ENCODE results near the gene ASB2.

ASB2 gene

DNA sequence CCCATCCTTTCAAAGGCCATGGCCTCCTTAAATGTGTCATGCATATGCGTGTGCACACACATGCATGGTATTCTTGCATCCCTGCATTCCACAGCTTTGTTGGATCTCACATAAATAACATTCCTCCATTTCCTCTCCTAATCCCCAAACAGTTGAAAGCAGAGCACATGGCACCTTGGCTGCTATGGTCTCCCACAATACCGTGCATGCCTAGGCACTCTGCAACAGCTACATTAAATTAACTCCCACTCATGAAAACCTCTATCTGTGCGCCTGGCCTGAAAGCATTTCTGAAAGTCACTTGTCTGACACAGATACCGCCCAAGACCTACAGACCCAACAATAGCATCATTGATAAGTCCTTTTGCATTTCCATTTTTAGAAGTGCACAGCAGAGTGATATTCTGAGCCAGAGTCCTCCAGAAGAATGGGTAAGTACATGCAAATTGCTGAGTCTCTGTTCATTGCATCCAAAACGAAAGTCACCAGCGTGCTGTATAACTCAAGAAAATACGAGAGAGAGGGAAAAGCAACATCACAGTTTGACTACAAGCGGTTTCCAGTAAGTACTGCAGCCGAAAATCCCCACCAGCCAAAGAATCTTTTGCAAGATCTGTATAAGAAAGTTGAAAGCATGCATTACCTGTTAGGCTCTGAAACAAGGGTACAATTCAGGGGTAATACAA lies 436 bp downstream of the ASB2 start:
- TF ChIP-seq, protein P1, sequence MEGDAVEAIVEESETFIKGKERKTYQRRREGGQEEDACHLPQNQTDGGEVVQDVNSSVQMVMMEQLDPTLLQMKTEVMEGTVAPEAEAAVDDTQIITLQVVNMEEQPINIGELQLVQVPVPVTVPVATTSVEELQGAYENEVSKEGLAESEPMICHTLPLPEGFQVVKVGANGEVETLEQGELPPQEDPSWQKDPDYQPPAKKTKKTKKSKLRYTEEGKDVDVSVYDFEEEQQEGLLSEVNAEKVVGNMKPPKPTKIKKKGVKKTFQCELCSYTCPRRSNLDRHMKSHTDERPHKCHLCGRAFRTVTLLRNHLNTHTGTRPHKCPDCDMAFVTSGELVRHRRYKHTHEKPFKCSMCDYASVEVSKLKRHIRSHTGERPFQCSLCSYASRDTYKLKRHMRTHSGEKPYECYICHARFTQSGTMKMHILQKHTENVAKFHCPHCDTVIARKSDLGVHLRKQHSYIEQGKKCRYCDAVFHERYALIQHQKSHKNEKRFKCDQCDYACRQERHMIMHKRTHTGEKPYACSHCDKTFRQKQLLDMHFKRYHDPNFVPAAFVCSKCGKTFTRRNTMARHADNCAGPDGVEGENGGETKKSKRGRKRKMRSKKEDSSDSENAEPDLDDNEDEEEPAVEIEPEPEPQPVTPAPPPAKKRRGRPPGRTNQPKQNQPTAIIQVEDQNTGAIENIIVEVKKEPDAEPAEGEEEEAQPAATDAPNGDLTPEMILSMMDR (IDR thresholded peaks at IDR 0.05; ENCODE audit: control insufficient read depth, extremely low read depth, insufficient read depth): no peak
- no peak overlapping the region for H3K4me3 ChIP-seq (ENCODE audit: low read depth, low read length)
- DNase-seq (ENCODE audit: low read depth): no peak

DNA sequence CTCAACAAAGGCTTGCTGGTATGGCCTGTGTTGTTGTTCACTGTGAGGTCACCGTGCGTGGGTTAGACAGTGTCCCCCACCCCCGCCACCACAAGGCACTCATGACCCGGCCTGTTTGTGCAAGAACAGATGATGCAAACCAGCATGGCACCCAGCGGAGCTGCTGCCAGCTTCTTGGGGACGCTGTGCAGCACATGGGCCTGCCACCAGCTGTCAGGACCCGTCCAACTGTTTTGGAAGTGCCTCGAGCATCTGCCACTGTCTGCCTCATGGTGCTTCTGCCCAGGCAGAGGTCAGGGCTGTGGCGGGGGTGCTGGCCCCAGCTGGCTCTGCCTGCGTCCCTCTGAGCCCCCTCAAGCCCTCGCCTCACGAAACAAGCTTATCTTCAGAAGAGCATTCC lies 1.5 kb downstream of the ASB2 start:
- H3K4me3 ChIP-seq (ENCODE audit: low read depth, low read length): no peak overlapping the region
- DNase-seq (ENCODE audit: low read depth): no peak
- TF ChIP-seq, protein P1 (IDR thresholded peaks at IDR 0.05; ENCODE audit: control insufficient read depth, extremely low read depth, insufficient read depth): no peak

DNA sequence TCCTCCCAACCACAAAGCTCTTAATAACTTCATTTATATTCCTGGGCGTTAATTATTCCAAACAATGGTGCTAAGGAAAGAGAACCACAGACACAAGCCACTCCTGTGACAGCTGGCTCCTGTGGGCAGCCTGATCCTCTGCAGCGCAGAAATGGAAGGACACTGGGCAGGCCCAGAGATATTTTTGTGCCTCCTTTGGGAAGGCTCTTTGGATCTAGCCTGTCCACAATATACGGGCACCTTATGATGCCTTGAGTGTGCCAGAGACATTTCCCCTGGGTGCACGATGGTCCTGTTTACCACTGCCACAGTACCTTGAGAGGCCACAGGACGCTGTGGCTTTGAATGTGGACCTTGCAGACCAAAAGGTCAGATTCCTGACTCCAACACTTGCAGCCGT lies 2.1 kb downstream of the ASB2 start:
- TF ChIP-seq, protein P1 (IDR thresholded peaks at IDR 0.05; ENCODE audit: control insufficient read depth, extremely low read depth, insufficient read depth): no peak
- DNase-seq (ENCODE audit: low read depth): no peak
- no peak overlapping the region for H3K4me3 ChIP-seq (ENCODE audit: low read depth, low read length)

DNA sequence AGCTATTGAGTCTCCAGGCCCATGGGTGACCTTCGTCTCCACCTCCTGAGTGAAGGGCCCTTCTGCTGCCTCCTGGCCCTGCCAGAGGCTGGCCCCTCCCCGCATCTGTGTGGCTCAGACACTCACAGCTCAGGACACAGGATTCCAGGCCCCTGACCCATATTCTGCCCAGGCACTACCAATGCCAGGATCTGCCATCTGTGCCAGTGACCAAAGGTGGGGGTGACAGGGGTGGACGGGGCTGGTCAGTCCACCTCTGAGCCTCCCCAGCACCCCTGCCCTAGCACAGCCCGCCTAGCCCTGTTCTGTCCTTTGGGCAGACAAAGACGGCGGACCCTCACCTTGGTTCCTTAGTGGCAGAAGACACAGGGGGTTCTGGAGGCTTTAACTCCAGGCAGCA lies 2.8 kb downstream of the ASB2 start:
- TF ChIP-seq, protein P1 (IDR thresholded peaks at IDR 0.05; ENCODE audit: control insufficient read depth, extremely low read depth, insufficient read depth): no peak
- DNase-seq (ENCODE audit: low read depth): no peak
- no peak overlapping the region for H3K4me3 ChIP-seq (ENCODE audit: low read depth, low read length)

DNA sequence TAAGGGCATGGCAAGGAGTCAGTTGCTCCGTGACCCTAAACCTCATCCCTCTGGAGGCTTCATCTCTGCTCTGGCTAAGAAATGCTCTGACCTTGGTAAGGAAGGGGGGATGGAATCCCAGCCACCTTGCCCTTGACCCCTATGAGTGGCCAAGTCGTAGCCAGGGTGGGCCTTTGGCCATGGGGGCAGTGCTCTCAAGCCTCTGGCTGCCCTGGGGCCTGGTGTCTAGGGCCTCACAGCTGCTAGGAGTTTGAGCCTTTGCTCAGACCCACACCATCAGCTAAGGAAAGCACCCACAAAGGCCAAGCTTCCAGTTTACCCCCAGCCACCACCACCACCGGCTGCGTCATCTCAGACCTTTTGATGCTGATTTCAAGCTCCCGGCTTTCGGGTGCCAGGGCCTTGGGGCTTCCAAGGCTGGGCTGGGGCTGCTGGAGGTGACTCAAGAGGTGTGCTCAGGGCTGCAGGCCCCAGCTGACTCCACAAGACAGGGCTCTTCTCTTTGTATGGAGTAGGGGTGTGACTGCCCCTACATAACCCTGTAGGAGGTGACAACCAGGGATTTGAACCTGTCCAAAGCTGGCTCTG lies 3.7 kb downstream of the ASB2 start:
- no peak for DNase-seq (ENCODE audit: low read depth)
- H3K4me3 ChIP-seq (ENCODE audit: low read depth, low read length): no peak overlapping the region
- TF ChIP-seq, protein P1 (IDR thresholded peaks at IDR 0.05; ENCODE audit: control insufficient read depth, extremely low read depth, insufficient read depth): no peak

DNA sequence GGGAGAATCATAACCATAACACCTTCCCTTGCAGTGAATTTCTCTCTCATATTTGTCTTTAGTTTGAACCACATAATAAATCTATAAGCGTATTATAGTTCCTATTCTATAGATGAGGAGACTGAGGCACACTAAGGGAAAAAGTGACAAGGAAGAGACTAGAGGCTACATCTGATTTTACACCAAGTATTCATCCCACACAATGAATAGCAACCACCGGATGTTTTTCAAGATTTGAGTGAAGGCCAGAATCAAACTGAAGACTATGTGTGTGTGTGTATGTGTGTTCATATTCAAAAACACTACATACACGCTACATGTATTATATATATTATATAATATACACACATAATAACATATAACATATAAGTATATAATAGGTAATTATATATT lies 4.7 kb downstream of the ASB2 start:
- no peak for DNase-seq (ENCODE audit: low read depth)
- no peak overlapping the region for H3K4me3 ChIP-seq (ENCODE audit: low read depth, low read length)
- TF ChIP-seq, protein P1 (IDR thresholded peaks at IDR 0.05; ENCODE audit: control insufficient read depth, extremely low read depth, insufficient read depth): no peak

Data from LNCaP clone FGC (cell line).